Neuronal stem cell (in vitro differentiated cells): ENCODE data around the gene TMEM217.

ENCODE experiments used
- DNase-seq: peaks from one replicate; pipeline ENCODE4 v3.0.0-alpha.2; 2013; ENCODE audit warnings: low spot score
- H2AFZ ChIP-seq: one replicate; pipeline ENCODE4 v1.6.1; 2013; ENCODE audit warnings: mild to moderate bottlenecking, low read length, inconsistent platforms
- H2AK5ac ChIP-seq: 2 replicates; pipeline ENCODE4 v1.6.1; 2013; ENCODE audit warnings: low read depth, mild to moderate bottlenecking, inconsistent platforms, low read length, moderate library complexity, mixed read lengths
- H2BK120ac ChIP-seq: 2 replicates; pipeline ENCODE4 v1.6.1; 2013; ENCODE audit warnings: low read depth, mild to moderate bottlenecking, inconsistent platforms, low read length, moderate library complexity, mixed read lengths
- H2BK12ac ChIP-seq: one replicate; pipeline ENCODE4 v1.6.1; 2013; ENCODE audit warnings: low read length, inconsistent platforms
- H2BK15ac ChIP-seq: 2 replicates; pipeline ENCODE4 v1.6.1; 2013; ENCODE audit warnings: mild to moderate bottlenecking, low read length, inconsistent platforms, mixed read lengths
- H2BK5ac ChIP-seq: one replicate; pipeline ENCODE4 v1.6.1; 2013; ENCODE audit warnings: inconsistent platforms, mild to moderate bottlenecking, low read length, moderate library complexity
- H3K14ac ChIP-seq: one replicate; pipeline ENCODE4 v1.6.1; 2013; ENCODE audit warnings: low read length, inconsistent platforms
- H3K18ac ChIP-seq: 2 replicates; pipeline ENCODE4 v1.6.1; 2013; ENCODE audit warnings: low read length, inconsistent platforms
- H3K23ac ChIP-seq: 2 replicates; pipeline ENCODE4 v1.6.1; 2013; ENCODE audit warnings: low read depth, mild to moderate bottlenecking, mixed read lengths, low read length, inconsistent platforms; ENCODE audit not compliant: poor library complexity
- H3K27ac ChIP-seq: replicated peaks from 3 replicates; pipeline ENCODE4 v1.5.1; 2013; ENCODE audit warnings: low read length, inconsistent platforms
- H3K27me3 ChIP-seq, 3 experiments: 2 replicates each; pipeline ENCODE4 v1.6.1; 2013; ENCODE audit warnings: low read length in 3 of 3, mild to moderate bottlenecking in 2 of 3, inconsistent platforms in 1 of 3, low read depth in 1 of 3, mixed read lengths in 1 of 3, moderate library complexity in 1 of 3; ENCODE audit not compliant: control insufficient read depth in 3 of 3, insufficient read depth in 3 of 3
- H3K36me3 ChIP-seq, 2 donors: replicated peaks in 1 of 2; 2 replicates each; pipeline ENCODE4 v1.6.1; 2013; ENCODE audit warnings: low read length in 2 of 2; ENCODE audit not compliant: control insufficient read depth in 2 of 2, insufficient read depth in 2 of 2
- H3K4ac ChIP-seq: 2 replicates; pipeline ENCODE4 v1.6.1; 2013; ENCODE audit warnings: inconsistent platforms, mild to moderate bottlenecking, low read length, moderate library complexity
- H3K4me1 ChIP-seq, 2 donors: 1 replicate in 1 of 2; 2 replicates in 1 of 2; pipeline ENCODE4 v1.6.1; 2013; ENCODE audit warnings: low read length in 2 of 2, low read depth in 1 of 2; ENCODE audit not compliant: control insufficient read depth in 2 of 2, insufficient read depth in 1 of 2
- H3K4me2 ChIP-seq: one replicate; pipeline ENCODE4 v1.6.1; 2013; ENCODE audit warnings: mild to moderate bottlenecking, low read length, inconsistent platforms; ENCODE audit not compliant: insufficient read depth, poor library complexity, severe bottlenecking
- H3K4me3 ChIP-seq, 2 donors: 2 replicates each; pipeline ENCODE4 v1.5.1; 2013; ENCODE audit warnings: low read length in 2 of 2, mild to moderate bottlenecking in 2 of 2, inconsistent platforms in 1 of 2, moderate library complexity in 1 of 2
- H3K79me1 ChIP-seq: one replicate; pipeline ENCODE4 v1.6.1; 2013; ENCODE audit warnings: low read depth, mild to moderate bottlenecking, inconsistent platforms, low read length, moderate library complexity
- H3K9ac ChIP-seq: one replicate; pipeline ENCODE4 v1.6.1; 2013; ENCODE audit warnings: mild to moderate bottlenecking, low read depth, low read length, inconsistent platforms; ENCODE audit not compliant: poor library complexity
- H3K9me3 ChIP-seq, 2 donors: replicated peaks in 1 of 2; 2 replicates each; pipeline versions ENCODE3 to v1.6.1; 2013; ENCODE audit warnings: low read length in 2 of 2, mild to moderate bottlenecking in 2 of 2, inconsistent platforms in 1 of 2, low read depth in 1 of 2, mixed read lengths in 1 of 2, moderate library complexity in 1 of 2; ENCODE audit not compliant: control insufficient read depth in 2 of 2, insufficient read depth in 1 of 2
- H4K8ac ChIP-seq: one replicate; pipeline ENCODE4 v1.6.1; 2013; ENCODE audit warnings: low read depth, mild to moderate bottlenecking, inconsistent platforms, low read length, moderate library complexity
- H4K91ac ChIP-seq: one replicate; pipeline ENCODE4 v1.6.1; 2013; ENCODE audit warnings: low read length, low read depth, mild to moderate bottlenecking, inconsistent platforms; ENCODE audit not compliant: poor library complexity
- WGBS, 2 donors: extraction: QIAGEN DNeasy Blood & Tissue Kit; methylation state at CpG; one replicate each; pipeline ENCODE4 v1.1.7; 2013; ENCODE audit warnings: missing lambda C conversion rate in 2 of 2, mixed read lengths in 1 of 2; ENCODE audit not compliant: insufficient read length in 2 of 2, insufficient replicate concordance in 1 of 2; ENCODE audit errors: extremely low coverage in 2 of 2; 5-methylcytosine and 5-hydroxymethylcytosine counted together

The TMEM217 gene

DNA sequence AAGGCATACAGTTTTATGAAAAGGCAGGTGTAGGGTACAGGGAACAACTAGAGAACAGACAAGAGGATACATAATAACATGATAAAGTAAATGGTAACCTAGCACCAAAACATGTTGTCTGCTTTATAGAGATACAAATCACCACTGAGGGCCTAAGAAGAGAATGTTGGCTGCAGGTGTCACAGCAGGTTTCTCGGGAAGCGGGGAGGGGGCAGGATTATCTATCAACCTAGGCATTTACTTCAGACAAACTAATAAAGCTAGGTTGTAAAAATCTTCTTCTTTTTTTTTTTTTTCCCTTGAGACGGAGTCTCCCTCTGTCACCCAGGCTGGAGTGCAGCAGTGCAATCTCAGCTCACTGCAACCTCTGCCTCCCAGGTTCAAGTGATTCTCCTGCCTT is 65.3 kb downstream of the TMEM217 start:
- Histone ChIP-seq H3K4ac (no peak overlapping the region), H3K4me3 (no peak overlapping the region), H2BK120ac (no peak overlapping the region), H3K4me1 (no peaks in the 10 kb centered on the region), H3K36me3 (no peaks in the 10 kb centered on the region), H2BK12ac (no peak overlapping the region), H4K8ac (no peak overlapping the region), H3K18ac (no peak overlapping the region), H3K27me3 (peaks cover 0 to 3% (median 0%) of the 10 kb centered on the region in 3 experiments), H2BK15ac (no peak overlapping the region), H3K9me3 (no peaks in the 10 kb centered on the region), H2AFZ (no peak overlapping the region), H3K27ac (no peak overlapping the region), H2BK5ac (no peak overlapping the region), H3K4me2 (no peak overlapping the region), H3K79me1 (no peaks in the 10 kb centered on the region), H3K23ac (no peak overlapping the region), H2AK5ac (no peak overlapping the region), H3K9ac (no peak overlapping the region), H4K91ac (no peak overlapping the region), H3K14ac (no peak overlapping the region)
- no CpG with 5 or more reads among the region's 3 CpGs for WGBS, 2 donors
- no peak for DNase-seq

- Histone ChIP-seq H2BK5ac (no peak overlapping the region), H4K91ac (no peak overlapping the region), H2BK120ac (no peak overlapping the region), H3K4me1 (no peaks in the 10 kb centered on the region), H3K18ac (no peak overlapping the region), H2BK12ac (no peak overlapping the region), H3K4me3 (no peak overlapping the region), H3K23ac (no peak overlapping the region), H3K9ac (no peak overlapping the region), H2BK15ac (no peak overlapping the region), H4K8ac (no peak overlapping the region), H3K27ac (no peak overlapping the region), H2AK5ac (no peak overlapping the region), H3K9me3 (no peaks in the 10 kb centered on the region), H3K4me2 (no peak overlapping the region), H3K27me3 (peaks cover 0 to 3% (median 0%) of the 10 kb centered on the region in 3 experiments), H3K4ac (no peak overlapping the region), H3K14ac (no peak overlapping the region), H3K36me3 (no peaks in the 10 kb centered on the region), H3K79me1 (no peaks in the 10 kb centered on the region), H2AFZ (no peak overlapping the region)
- no peak for DNase-seq
- WGBS, 2 donors = no CpG with 5 or more reads among the region's 1 CpG
Observed at GRCh38 chr6:37190159-37190535, 67.8 kb downstream of the TMEM217 start.

DNA sequence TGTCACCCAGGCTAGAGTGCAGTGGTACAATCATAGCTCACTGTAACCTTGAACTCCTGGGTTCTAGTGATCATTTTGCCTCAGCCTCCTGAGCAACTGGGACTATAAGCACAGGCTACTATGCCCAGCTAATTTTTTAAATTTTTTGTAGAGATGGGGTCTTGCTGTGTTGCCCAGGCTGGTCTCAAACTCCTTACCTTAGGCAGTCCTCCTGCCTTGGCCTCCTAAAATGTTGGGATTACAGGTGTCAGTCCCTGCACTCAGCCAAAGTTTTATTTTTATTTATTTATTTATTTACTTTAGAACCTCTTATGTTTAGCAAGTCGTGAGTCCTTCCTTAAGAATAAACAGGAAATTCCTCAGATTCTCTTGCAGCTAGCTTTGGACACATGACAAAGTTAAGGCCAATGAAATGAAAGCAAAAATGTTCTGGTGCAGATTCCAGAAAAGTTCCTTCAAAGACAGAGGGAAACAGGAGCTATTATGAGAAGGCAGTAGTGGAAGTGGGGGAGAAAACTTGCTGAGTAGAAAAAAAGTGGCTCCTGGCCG is 68.9 kb downstream of the TMEM217 start:
- Histone ChIP-seq H3K4me2 (no peak overlapping the region), H3K23ac (no peak overlapping the region), H3K27me3 (peaks cover 0 to 3% (median 0%) of the 10 kb centered on the region in 3 experiments), H3K4ac (no peak overlapping the region), H2BK120ac (no peak overlapping the region), H2AFZ (no peak overlapping the region), H2BK12ac (no peak overlapping the region), H3K18ac (no peak overlapping the region), H3K4me3 (no peak overlapping the region), H3K14ac (no peak overlapping the region), H3K9ac (no peak overlapping the region), H4K91ac (no peak overlapping the region), H2BK5ac (no peak overlapping the region), H3K4me1 (no peaks in the 10 kb centered on the region), H3K36me3 (no peaks in the 10 kb centered on the region), H3K27ac (no peak overlapping the region), H2AK5ac (no peak overlapping the region), H3K9me3 (no peaks in the 10 kb centered on the region), H4K8ac (no peak overlapping the region), H2BK15ac (no peak overlapping the region), H3K79me1 (no peaks in the 10 kb centered on the region)
- DNase-seq = no peak
- no CpG with 5 or more reads among the region's 2 CpGs for WGBS, 2 donors

- peak overlapping the region; percentile 56 for H2AFZ ChIP-seq
- H3K79me1 ChIP-seq = no peaks in the 10 kb centered on the region
- H2BK15ac ChIP-seq = peak overlapping the region; percentile 83
- H3K27ac ChIP-seq = no peak overlapping the region
- H2BK5ac ChIP-seq = no peak overlapping the region
- H2BK120ac ChIP-seq = no peak overlapping the region
- no peak for DNase-seq
- no peak overlapping the region for H2AK5ac ChIP-seq
- no peaks in the 10 kb centered on the region for H3K27me3 ChIP-seq
- no peak overlapping the region for H3K9ac ChIP-seq
- no peak overlapping the region for H3K4me2 ChIP-seq
- no peak overlapping the region for H3K4me3 ChIP-seq
- H3K36me3 ChIP-seq = no peaks in the 10 kb centered on the region
- no peaks in the 10 kb centered on the region for H3K9me3 ChIP-seq
- H3K4me1 ChIP-seq = no peaks in the 10 kb centered on the region
- H3K23ac ChIP-seq = no peak overlapping the region
- WGBS, 2 donors = no CpG with 5 or more reads among the region's 7 CpGs
- no peak overlapping the region for H4K8ac ChIP-seq
- peak overlapping the region; percentile 66 for H3K4ac ChIP-seq
- no peak overlapping the region for H2BK12ac ChIP-seq
- H3K14ac ChIP-seq = no peak overlapping the region
- H3K18ac ChIP-seq = peak overlapping the region; percentile 57
- no peak overlapping the region for H4K91ac ChIP-seq
Observed at GRCh38 chr6:37187321-37188022, 70.5 kb downstream of the TMEM217 start.
